Kasumi-1 (cell line): ENCODE results near the gene SNX32.

Experiments used
- DNase-seq, 2 experiments: peaks; one replicate each; lab custom pipeline; 2025; lab: John Stamatoyannopoulos, UW

The SNX32 gene

GRCh38 chr11:65797711-65798110 is 36.1 kb upstream of the SNX32 start:
- no peak for DNase-seq

DNA sequence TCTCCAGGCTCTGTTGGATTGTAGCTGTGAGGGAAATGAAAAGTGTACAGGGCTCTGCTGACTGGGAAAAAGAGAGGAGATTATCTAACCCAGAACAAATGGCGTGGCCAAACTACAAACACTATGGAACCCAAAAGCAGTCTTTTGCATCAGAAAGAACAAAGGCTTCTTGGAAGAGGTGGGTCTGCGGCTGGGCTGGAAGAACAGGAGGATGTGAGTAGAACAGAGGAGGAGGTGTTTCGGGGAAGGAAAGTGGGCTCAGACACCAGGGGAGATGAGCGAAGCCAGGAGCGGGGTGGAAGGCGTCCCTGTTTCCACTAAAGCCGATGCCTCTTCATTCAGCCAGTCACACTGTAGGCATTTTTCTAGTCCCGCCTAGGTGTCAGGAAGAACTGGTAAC is 34.9 kb upstream of the SNX32 start:
- DNase-seq: no peak

DNA sequence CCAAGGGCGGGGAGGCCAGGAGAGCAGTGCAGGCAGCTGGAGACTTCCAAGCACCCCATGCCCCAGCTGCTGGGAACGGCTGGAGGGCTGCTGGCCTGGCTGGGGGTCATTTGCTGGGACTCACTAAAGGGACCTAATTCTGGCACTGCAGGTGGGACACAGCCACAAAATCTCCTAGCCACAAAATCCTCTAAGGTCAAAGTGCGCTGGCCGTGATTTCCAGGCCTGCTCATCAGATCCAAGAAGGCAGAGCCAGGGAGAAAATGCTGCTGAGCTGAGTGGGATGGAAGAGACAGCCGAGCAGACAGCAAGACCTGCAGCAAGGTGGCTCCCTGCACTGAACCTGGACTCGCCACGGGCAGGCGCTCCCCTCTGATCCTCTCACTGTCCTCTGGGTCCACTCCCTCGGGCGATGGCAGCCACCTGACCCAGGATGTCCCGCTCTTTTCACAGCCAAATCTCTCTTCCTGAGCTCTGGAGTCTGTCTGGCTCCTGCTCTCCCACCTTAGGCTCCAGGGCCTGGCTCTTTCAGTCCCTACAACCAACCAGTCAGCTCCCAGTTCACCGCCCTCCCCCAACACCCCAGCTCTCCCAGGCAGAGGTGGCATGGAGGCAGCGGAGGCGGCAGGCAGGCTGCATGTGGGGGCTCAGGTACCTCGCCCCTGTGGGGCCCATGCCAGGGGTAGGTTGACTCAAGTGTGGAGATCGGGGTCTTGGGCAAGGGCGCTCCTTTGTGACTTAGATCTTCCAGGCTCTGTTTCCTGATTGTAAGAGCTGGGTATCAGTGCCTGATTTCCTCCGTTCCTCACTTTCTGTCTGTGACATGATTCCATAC is 32.4 kb upstream of the SNX32 start:
- no peak for DNase-seq

DNA sequence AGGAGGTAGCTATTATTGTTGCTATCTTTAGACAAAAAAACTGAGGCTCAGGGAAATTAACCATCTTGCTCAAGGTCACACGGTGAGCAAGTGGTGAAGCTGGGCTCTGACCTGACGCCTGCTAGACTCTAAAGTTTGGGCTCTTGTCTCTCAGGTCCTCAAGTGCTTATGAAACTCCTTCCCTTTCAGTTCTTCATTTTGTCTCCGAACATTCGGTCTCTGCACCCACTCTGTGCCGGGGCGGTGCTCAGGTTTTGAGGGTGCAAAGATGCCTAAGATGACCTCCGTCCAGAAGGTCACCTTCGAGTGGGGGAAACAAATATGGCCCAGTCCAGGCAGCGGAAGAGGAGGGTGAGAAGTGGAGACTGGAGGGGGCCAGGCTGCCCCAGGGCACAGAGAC is 30.9 kb upstream of the SNX32 start:
- no peak for DNase-seq

DNA sequence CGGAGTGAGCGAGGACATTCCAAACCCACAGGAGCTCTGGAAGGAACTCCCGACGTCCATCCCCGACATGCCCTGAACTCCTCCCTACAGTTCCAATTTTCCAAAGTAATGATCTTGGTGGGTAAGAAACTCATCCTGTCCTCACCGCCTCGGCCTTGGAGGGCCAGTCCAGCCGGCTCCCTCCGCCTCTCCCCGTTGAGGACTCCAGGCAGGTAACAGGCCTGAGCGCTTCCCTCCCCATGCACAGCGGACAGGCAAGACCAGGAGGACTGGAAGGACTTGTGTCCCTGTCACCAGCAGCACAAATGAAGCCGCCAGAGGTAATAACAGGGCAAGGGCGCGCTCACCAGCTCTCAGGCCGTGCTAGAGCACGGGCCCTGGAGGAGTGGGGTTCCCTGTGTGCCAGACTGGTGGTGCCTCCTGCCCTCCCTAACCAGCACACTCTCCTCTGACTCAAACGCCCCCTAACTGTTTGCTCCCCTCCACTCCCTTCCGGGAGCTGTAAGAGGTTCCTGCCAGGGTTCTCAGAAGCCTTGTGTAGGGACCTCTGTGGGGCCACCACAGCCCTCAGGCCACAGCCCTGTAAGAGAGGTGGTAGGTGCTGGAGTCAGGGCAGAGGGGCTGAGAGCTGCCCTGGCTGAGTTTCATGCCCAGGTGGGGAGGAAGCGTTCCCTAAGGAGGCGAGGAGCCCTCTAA is 29.8 kb upstream of the SNX32 start:
- no peak for DNase-seq

DNA sequence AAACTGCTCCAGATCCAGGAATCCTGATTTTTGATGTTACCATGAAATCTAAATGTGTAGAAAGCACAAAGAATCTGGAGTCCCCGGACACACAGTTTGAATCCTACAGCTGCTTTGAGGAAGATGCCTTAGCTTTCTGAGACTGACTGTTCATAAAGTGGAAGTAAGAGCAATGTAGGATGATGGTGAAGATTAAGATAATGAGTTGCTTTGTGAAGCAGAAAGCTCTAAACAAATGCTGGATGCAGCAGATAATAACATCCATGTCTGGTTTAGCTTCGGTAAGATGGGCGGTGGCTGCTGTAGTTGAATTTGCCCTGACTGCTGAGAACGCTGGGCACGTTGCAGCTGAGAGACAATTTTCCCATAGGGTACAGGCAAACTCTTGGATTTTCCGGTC is 26.8 kb upstream of the SNX32 start:
- no peak for DNase-seq

DNA sequence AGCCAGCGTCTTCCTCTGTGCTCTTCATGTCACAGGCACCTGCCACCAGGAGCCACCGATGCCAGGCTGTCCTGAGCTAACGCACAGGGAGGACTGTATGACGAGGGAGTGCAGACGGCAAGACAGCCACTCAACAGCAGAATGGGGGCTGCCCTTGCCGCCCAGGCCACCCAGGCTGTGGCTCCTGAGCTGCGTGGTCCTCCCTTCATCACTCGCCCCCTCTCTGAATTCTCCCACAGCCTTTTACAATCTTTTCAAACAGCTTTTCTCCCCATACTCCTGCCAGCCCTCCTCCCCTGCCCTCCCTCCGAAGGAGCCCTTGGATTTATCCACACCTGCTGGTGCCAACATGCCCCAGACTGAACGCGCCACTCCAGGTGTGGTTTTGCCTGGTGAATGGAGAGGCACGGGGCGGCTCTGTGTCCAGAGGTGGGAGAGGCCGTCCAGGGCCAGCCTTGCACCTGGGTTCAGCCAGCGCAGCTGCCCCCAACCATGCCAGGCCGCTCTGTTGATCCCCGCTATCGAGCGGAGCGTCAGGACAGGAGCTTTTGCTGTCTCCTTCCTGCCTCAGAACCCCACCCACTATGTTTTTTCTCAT is 24.9 kb upstream of the SNX32 start:
- DNase-seq: no peak

- DNase-seq: no peak
Measured at GRCh38 chr11:65809496-65809895, 24.3 kb upstream of the SNX32 start.

- DNase-seq: no peak
Measured at GRCh38 chr11:65810046-65810868, 23.5 kb upstream of the SNX32 start.

DNA sequence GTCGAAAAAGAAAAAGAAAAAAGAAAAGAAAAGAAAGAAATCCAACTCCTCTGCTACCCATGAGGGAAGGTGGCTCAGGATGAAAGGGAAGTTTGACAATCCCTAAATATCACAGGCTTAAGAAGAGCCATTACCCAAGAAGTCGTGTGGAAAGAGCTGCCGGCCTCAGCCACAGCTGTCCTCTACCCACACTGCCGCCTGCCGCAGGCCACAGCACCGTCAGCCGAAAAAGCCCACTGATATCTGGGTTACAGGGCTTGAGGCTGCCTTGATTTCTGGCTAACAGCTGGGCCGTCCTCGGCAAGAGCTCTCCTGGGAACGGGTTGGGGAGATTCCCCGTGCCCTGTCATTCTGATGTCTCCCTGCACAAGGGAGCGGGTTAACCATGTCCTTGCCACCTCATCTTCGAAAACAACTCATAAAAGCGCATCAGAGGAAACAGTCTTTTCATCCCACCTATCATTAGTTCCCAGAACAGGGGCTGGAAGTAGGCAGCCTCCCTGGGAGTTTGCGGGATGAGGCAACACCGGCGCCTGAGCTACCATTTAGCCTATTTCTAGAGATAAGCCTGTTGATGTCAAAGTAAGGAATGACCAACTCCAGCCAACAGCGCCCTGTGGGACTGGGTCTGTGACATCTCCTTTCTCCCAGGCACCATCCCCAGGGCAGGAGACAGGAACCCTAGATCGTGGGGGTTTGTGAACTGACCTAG is 21.8 kb upstream of the SNX32 start:
- DNase-seq: no peak

GRCh38 chr11:65814131-65814985 is 19.4 kb upstream of the SNX32 start:
- DNase-seq: no peak

DNA sequence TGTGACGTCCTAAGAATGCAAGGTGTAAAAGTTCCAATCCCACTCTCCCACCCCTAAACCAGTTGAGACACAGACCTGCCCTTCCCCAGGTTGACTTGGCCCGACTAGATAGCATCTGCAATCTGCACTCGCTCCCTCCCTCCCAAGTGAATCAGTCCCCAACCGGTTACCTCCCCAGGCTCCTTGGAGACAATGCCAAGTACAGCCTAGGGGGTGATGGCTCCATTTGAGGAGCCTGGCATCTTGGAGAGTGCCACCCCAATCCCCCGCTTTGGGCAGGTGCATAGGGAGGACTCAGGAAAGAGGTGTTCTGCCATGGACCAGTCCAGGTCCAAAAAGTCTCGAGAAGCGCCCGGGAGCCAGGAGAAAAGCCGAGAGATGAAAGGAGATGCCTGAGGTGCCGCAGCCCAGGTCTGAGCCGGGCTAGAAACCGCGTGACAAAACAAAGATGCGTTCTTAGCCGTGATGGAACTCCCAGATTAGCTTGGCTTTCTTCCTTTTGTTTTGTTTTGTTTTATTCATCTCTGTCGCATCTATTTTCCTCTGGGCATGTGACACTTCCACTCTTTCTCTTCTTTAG is 18.7 kb upstream of the SNX32 start:
- no peak for DNase-seq

GRCh38 chr11:65816696-65817095 is 17.1 kb upstream of the SNX32 start:
- DNase-seq: no peak

DNA sequence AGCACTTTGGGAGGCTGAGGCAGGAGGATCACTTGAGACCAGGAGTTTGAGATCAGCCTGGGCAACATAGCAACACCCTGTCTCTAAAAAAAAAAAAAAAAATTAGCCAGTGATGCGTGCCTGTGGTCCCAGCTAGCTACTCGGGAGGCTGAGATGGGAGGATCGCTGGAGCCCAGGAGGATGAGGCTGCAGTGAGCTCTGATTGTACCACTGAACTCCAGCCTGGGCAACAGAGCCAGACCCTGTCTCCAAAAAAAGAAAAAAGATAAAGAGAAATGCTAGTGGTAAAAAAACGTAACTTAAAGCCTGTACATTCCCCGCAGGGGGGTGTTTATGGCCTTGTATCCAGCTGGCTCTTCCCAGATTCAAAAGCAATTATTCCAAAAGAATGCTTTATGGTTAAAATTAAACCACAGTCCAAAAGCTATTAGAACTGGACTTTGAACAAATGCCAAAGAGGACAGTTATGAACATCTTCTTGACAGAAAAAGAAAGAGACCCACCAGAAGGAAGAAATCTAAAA is 16.4 kb upstream of the SNX32 start:
- no peak for DNase-seq

- peak; percentile 76 to 84 for DNase-seq
Measured at GRCh38 chr11:65817835-65818680, 15.7 kb upstream of the SNX32 start.

- DNase-seq: no peak
Measured at GRCh38 chr11:65821107-65821506, 12.7 kb upstream of the SNX32 start.

- DNase-seq: no peak
Measured at GRCh38 chr11:65822776-65823528, 10.8 kb upstream of the SNX32 start.

GRCh38 chr11:65826984-65827735 is 6.6 kb upstream of the SNX32 start:
- no peak for DNase-seq
